GM19328 (cell line): ENCODE results near the gene ATP2B2.

Experiments used
- ATAC-seq: cut with Tn5 transposase; IDR thresholded peaks from one replicate; pipeline ENCODE4 v1.9.1; 2021; ENCODE audit warnings: mild to moderate bottlenecking, moderate library complexity; ENCODE audit not compliant: unreplicated experiment

ATP2B2 gene

GRCh38 chr3:10335190-10335738 lies 170.1 kb downstream of the ATP2B2 start:
- no peak for ATAC-seq

- no peak for ATAC-seq
Observed at GRCh38 chr3:10334459-10334858, 170.9 kb downstream of the ATP2B2 start.

GRCh38 chr3:10334042-10334441 lies 171.3 kb downstream of the ATP2B2 start:
- ATAC-seq: no peak

GRCh38 chr3:10333349-10333650 lies 172.1 kb downstream of the ATP2B2 start:
- no peak for ATAC-seq

- ATAC-seq: no peak
Observed at GRCh38 chr3:10332481-10333348, 172.7 kb downstream of the ATP2B2 start.

GRCh38 chr3:10331320-10331719 lies 174.1 kb downstream of the ATP2B2 start:
- no peak for ATAC-seq

- ATAC-seq: no peak
Observed at GRCh38 chr3:10330319-10330718, 175.1 kb downstream of the ATP2B2 start.

GRCh38 chr3:10329495-10330015 lies 175.8 kb downstream of the ATP2B2 start:
- no peak for ATAC-seq

- ATAC-seq: no peak
Observed at GRCh38 chr3:10328460-10329071, 176.8 kb downstream of the ATP2B2 start.

GRCh38 chr3:10327592-10327991 lies 177.8 kb downstream of the ATP2B2 start:
- ATAC-seq: no peak

- no peak for ATAC-seq
Observed at GRCh38 chr3:10322352-10322710, 183.1 kb downstream of the ATP2B2 start.

- ATAC-seq: no peak
Observed at GRCh38 chr3:10321630-10322351, 183.6 kb downstream of the ATP2B2 start.

GRCh38 chr3:10320320-10320677 lies 185.1 kb downstream of the ATP2B2 start:
- no peak for ATAC-seq

GRCh38 chr3:10319804-10320203 lies 185.6 kb downstream of the ATP2B2 start:
- no peak for ATAC-seq

- ATAC-seq: no peak
Observed at GRCh38 chr3:10319251-10319650, 186.1 kb downstream of the ATP2B2 start.

GRCh38 chr3:10317961-10318350 lies 187.4 kb downstream of the ATP2B2 start:
- no peak for ATAC-seq

- ATAC-seq: no peak
Observed at GRCh38 chr3:10317311-10317960, 187.9 kb downstream of the ATP2B2 start.

- no peak for ATAC-seq
Observed at GRCh38 chr3:10315771-10316344, 189.5 kb downstream of the ATP2B2 start.

- ATAC-seq: no peak
Observed at GRCh38 chr3:10315101-10315500, 190.3 kb downstream of the ATP2B2 start.

- no peak for ATAC-seq
Observed at GRCh38 chr3:10312861-10313260, 192.5 kb downstream of the ATP2B2 start.

GRCh38 chr3:10312391-10312790 lies 193.0 kb downstream of the ATP2B2 start:
- ATAC-seq: no peak
